ENCODE measurements around the gene LRRC8B.
"Not testable (repeated sequence)": the region's sequence is repeated elsewhere in the genome, so short reads cannot be mapped to it uniquely, and the experiment has no call there.

LRRC8B gene

DNA sequence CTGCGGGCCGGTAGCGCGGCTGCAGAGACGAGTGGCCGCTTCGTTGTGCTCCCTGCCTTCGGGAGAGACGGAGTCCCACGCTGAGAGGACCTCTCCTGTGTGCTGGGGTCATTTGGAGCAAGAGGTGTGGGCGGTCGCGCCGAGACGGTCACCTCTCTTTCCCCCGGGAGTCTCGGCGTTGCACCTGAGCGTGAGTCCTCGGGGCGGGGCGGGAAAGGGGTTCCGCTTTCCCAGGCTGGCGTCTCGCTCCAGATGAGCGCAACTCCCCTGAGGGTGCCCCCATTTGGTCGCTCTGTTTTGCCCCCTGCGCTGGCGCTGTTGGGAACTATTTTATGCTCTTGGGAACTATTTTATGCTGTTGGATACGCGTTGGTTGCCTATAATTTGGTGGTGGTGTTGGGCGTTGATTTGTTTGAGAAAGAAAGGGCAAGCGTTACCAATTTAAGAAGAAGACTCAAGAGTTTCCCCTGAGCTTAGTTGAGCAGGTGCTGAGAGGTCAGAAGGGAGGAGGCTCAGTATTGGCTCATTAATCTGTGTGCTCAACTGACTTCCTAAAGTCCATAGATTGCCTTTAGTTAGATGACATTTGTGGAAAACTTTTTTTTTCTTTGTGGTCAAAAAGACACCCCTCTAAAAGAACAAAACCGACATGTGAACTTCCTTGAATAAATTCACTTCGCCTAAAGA is 683 bp downstream of the LRRC8B start:
- DNase-seq: no peak

- no peak for DNase-seq
Measured at GRCh38 chr1:89527256-89527655, 2.6 kb downstream of the LRRC8B start.

DNA sequence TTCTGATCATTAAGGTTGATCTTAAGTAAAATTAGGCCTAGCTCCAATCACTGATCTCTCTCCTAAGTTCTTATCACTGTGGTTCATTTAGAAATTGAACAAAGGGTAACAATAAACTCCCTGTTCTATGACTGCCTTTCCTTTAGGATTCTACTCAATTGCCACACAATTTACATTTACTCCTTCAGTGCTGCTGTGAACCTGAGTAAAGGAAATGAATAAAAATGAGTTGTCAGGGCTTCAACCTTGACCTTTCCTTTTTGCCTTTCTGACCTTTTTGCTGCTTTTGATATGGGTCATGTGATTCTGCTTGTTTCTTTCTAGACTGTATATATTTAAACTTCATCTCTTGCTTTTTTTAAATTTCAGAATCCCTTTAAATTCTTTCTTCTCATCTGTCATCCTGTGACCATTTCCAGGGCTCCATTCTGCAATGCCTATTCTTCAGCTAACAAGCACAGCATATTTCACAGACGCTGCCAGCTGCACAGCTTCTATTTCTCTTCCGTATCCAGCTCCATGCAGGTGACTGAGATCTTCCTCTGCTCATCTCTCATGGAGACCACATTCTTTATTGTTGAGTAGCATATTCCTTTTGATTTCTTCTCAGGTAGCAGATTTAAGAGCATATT is 3.2 kb downstream of the LRRC8B start:
- no peak for DNase-seq

- DNase-seq: no peak
Measured at GRCh38 chr1:89528382-89528780, 3.8 kb downstream of the LRRC8B start.

- DNase-seq: no peak
Measured at GRCh38 chr1:89529196-89529595, 4.6 kb downstream of the LRRC8B start.

GRCh38 chr1:89530444-89531089 is 5.9 kb downstream of the LRRC8B start:
- DNase-seq: no peak

DNA sequence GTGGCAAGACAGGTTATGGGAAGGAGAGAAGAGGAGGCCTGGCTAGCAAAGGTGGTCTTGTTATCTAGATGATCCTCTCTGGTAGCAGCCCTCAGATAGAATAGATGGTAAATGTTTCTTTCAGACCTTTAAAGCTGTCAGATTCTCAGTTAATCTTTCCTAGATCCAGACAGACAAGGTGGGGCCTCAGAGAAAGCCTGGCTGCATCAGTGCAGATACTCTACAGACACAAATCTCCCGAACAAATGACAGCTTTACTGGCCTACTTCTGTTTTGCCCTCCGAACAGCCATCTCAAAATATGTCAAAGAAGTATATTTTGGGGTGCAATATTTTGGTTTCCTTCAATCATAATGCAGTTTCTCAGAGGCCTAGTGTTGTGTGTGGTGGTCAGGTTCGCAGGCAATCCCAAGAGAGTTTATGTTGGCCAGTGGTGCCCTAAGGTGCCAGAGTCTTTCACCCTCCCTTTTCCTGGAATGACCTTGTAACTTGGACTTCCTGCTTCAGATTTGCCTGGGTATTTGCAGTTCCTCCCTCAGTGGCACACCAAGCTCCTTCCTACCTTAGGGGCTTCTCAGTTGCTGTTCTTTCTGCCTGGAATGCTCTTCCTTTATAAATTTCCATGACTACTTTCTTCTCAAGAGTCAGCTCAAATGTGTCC is 7.0 kb downstream of the LRRC8B start:
- no peak for DNase-seq

DNA sequence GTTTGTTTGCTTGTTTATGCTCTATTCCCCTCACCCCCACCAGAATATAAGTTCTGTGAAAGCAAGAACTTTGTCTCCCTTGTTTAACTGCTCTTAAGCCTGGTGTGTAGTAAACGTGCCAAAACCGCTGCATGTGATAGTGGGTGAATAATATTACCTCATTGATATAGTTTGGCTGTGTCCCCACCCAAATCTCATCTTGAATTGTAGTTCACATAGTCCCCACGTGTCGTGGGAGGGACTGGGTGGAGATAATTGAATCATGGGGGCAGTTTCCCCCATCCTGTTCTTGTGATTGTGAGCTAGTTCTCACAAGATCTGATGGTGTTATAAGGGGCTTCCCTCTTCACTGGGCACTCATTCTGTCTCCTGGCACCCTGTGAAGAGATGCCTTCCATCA is 7.6 kb downstream of the LRRC8B start:
- DNase-seq: no peak

GRCh38 chr1:89532866-89533265 is 8.2 kb downstream of the LRRC8B start:
- no peak for DNase-seq

GRCh38 chr1:89535537-89535936 is 10.9 kb downstream of the LRRC8B start:
- no peak for DNase-seq

GRCh38 chr1:89536555-89537341 is 12.1 kb downstream of the LRRC8B start:
- DNase-seq: no peak

DNA sequence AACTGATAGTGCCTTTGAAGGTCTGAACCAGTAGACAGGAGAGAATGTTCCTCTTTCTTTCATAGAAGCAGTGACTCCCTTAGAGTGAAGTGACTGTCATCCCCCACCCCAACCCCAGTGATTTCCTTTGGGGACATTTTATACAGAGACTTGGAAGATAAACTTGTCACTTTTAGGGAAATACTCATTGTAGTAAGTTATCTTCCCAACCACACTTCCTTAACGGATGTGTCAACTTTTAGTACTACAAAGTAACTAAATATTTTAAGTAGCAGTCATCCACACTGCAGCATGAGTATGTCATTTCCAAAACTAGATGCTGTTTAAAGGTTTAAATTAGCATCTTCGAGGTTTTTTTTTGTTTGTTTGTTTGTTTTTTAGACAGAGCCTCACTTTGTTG is 13.7 kb downstream of the LRRC8B start:
- DNase-seq: no peak

DNA sequence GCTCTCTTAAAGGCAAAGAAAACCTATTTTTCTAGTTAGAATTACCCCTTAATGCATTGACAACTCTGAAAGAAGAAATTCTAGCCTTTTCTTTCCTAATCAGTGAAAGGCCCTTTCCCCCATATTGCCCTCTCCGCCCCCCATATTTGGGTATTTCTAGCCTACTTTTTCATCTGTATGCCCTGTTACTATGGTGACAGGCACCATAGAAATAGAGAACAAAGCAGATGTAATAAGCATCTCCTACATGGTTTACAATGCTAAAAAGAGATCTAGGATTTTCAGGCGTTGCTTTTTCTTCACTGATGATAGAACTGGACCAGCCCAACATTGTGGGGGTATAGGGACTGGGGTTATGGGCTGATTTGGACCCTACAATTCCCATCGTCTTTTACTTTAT is 14.5 kb downstream of the LRRC8B start:
- no peak for DNase-seq

DNA sequence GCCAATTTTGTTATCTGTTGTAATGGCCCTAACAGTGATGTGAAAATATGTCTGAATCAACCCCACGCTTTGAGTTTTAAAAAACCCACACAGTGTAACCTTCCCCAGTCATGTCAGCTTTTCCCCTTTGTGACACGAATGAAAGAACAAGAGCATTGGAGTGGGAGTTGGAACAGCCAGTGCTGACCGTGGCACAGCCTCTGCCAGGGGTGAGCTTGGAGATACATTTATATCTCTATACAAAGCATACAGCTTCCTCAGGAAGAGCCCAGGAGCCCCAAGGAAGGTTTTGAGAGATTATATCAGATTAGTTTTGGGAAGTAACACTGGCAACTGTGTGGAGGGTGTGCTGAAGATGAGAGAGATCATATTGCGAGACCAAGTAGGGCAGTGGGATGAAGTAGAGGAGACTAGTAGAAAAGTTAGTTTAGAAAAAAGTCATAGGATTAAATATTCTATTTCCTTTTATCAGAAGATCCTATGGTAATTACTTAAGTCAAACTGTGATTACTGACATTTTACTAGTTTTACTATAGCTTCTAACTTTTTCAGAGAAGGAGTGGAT is 15.9 kb downstream of the LRRC8B start:
- DNase-seq: no peak

GRCh38 chr1:89542345-89542744 is 17.7 kb downstream of the LRRC8B start:
- no peak for DNase-seq

DNA sequence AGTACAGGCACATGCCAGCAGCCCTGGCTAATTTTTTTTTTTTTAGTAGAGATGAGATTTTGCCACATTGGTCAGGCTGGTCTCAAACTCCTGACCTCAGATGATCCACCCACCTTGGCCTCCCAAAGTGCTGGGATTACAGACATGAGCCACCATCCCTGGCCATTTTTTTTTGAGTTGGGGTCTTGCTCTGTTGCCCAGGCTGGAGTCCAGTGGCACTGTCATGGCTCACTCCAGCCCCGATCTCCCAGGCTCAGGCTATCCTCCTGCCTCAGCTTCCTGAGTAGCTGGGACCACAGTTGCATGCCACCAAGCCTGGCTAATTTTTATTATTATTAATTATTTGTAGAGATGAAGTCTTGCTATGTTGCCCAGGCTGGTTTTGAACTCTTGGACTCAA is 19.0 kb downstream of the LRRC8B start:
- DNase-seq: not testable (repeated sequence)

GRCh38 chr1:89545264-89546038 is 20.8 kb downstream of the LRRC8B start:
- DNase-seq: no peak

- DNase-seq: no peak
Measured at GRCh38 chr1:89546082-89546889, 21.7 kb downstream of the LRRC8B start.

DNA sequence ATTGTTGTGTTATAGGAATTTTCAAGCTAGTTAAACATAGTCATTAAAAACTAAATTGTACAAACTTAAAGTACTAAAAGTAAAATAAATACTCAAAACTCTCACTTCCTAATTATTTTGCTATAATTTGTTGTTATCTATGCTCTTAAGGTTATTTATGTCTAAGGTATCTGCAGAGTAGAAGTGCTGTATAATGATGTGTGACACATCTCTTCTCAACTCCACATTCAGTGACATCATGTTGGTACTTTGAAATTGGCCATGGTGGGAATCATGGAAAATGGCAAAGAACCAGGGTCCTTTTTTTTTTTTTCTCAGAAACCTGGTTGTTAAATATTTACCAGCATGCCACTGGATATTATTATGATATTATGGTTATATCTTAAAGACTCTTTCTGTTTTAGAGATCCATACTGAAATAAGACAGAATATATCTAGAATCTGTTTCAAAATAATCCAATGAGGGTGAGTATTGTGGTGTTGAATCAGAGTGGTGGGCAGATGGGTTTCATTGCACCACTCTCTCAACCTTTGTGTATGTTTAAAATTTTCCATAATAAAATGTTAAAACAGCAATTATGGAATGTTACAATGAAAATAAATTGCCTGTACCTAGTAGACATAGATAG is 22.4 kb downstream of the LRRC8B start:
- no peak for DNase-seq

GRCh38 chr1:89547563-89548116 is 23.0 kb downstream of the LRRC8B start:
- DNase-seq: no peak
